SIG-M5 (cell line): ENCODE measurements around the gene WDR70.
"Not testable (repeated sequence)": the region's sequence is repeated elsewhere in the genome, so short reads cannot be mapped to it uniquely, and the experiment has no call there.

ENCODE experiments used
- DNase-seq: peaks from one replicate; lab custom pipeline; 2025; lab: John Stamatoyannopoulos, UW

The WDR70 gene

DNA sequence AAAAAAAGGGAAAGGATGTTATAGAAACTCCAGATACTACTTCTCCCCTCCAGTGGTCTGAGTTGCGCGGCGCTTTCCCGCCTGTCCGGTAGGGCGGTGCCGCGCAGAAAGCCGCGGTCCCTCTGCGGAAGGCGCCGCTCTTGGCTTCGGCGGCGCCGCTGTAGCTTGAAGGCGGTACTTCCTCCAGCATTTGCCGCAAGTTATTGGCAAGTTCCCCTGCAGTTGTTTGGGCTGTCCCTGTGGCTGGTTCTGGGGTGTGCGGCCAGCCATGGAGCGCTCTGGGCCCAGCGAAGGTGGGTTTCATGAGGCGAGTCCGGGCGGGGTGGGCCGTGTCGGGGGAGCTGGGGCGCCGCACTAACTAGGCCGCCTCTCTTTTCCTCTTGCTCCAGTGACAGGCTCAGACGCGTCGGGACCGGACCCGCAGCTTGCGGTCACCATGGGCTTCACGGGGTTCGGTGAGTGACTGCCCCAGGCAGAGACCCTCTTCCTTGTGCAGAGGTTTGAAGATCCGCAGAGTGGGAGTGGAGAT, at the start of gene WDR70:
TSS of gene WDR70 (plus strand) at position 219 of the 529 bp plus-strand sequence. CDS start at position 269, 50 bp downstream.
- peak; percentile 79 for DNase-seq

DNA sequence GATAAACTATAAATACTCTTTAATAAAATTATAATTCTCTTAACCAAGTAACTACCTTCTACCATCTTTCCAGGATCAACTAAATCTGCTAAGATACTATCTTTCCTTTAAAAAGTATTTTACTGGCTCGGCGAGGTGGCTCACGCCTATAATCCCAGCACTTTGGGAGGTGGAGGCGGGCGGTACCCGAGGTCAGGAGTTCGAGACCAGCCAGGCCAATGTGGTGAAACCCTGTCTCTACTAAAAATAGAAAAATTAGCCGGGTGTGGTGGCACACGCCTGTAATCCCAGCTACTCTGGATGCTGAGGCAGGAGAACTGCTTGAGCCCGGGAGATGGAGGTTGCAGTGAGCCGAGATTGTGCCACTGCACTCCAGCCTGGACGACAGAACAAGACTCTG, 44.4 kb upstream of the WDR70 start:
- not testable (repeated sequence) for DNase-seq

DNA sequence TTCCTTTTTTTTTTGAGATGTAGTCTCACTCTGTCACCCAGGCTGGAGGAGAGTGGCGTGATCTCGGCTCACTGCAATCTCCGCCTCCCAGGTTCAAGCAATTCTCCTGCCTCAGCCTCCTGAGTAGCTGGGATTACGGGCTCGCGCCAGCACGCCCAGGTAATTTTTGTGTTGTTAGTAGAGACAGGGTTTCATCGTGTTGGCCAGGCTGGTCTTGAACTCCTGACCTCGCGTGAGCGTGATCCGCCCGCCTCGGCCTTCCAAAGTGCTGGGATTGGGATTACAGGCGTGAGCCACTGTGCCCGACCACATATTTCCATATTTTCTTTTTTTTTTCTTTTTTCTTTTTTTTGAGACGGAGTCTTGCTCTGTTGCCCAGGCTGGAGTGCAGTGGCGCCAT, 36.4 kb upstream of the WDR70 start:
- DNase-seq: not testable (repeated sequence)

DNA sequence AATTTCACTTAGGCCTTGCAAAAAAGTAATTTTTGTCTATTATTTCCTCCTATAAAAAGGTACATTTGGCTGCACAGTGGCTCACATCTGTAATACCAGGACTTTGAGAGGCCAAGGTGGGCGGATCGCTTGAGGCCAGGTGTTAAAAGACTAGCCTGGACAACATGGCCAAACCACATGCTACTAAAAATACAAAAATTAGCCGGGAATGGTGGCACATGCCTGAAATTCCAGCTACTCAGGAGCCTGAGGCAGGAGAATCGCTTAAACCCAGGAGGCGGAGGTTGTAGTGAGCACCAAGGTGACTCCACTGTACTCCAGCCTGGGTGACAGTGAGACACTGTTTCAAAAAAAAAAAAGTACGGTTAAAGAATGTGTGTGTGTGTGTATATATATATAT, 24.0 kb upstream of the WDR70 start:
- DNase-seq: no peak

DNA sequence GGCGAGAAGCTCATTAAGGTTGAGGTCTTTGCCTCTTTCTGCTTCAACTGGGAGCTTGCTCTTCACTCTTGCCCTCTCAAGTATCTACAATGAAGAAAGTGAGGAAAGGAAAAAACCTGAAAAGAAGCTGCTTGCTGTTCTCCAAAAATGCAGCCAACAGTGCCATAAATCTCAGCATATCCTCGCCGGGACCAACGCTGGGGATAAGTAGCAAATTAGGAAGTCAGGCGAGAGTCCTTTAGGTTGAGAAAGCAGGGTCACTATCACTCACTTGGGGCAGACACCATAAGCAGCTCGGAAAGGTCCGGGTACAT, 8.6 kb upstream of the WDR70 start:
- DNase-seq: no peak

DNA sequence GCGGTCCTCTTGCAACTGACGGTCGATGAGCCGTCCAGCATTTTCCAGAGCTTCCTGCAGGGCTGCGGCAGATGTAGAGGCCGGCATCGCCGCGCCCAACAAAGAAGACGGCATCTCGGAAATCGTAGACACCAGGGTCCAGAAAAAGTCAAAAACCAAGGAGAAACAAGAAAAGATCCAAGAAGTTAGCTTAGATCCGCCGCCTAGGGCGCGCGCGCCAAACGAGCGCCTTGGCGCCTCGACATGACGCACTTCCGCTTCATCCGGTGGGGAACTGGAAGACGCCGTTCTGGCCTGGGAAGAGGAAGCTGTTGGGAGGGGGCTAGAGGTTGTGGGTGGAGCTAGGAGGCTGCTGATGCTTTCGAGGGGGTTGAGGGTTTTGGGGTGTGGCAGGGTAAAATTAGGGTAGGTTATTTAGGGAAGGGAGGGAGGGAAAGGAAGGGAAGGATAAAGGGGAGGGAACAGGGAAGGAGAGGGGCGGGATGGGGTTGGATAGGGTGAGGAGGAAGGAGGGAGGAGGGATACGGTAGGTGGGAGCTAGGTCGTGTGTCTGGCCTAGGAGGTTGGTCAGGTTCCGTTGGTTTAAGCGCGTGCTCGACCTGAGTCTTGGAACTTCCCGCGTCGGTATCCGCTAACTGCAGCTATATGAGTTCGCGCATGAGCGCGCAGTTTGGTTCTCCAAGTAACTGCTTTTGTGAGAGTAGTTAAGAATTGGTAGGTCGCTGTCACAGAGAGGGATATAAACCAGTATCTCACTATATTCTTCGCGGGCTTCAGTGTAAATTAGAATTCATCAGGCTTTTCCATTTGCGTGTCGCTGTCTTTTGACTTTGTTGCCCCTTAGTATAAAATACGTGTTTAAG, 8.0 kb upstream of the WDR70 start, which contains the start of gene NUP155:
TSS of gene NUP155 (minus strand) at position 243 of the 863 bp plus-strand sequence. CDS start at position 114, 129 bp downstream.
- peak; percentile 52 for DNase-seq

DNA sequence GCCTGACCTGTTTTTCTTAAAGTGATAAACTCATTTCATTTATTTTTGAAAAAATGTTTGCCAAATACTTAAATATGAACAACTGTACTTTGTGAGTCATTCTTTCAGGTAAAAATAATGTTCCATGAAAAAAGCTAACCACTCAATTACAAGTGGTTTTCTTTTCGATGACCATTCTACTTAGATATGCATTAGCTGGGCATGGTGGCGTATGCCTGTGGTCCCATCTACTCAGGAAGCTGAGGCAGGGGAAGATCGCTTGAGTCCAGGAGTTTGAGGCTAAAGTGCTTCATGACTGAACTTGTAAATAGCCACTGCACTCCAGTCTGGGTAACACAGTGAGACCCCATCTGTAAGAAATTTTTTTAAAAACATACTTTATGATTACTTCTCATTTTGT, 4.0 kb upstream of the WDR70 start:
- no peak for DNase-seq

DNA sequence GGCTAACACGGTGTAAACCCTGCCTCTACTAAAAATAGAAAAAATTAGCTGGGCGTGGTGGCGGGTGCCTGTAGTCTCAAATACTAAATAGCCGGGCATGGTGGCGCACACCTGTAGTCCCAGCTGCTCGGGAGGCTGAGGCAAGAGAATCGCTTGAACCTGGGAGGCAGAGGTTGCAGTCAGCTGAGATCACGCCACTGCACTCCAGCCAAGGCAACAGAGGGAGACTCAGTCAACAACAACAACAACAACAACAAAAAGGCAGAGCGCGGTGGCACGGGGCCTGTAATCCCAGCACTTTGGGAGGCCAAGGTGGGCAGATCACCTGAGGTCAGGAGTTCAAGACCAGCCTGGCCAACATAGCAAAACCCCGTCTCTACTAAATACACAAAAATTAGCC, 1.1 kb upstream of the WDR70 start:
- not testable (repeated sequence) for DNase-seq

DNA sequence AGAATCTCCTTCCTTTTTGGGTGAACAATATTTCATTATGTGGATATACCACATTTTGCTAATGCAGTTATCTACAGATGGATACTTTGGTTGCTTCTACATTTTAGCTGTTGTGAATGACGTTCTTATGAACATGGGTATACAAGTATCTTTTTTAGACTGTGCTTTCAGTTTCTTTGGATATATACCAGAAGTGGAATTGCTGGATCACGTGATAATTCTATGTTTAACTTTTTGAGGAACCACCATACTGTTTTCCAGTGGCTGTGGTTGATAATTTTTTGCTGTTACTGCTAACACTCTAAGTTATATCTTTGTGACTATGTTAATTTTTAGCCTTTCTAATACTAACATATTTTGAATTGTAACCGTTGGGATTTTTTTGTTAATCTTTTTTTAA, 12.5 kb downstream of the WDR70 start:
- no peak for DNase-seq

DNA sequence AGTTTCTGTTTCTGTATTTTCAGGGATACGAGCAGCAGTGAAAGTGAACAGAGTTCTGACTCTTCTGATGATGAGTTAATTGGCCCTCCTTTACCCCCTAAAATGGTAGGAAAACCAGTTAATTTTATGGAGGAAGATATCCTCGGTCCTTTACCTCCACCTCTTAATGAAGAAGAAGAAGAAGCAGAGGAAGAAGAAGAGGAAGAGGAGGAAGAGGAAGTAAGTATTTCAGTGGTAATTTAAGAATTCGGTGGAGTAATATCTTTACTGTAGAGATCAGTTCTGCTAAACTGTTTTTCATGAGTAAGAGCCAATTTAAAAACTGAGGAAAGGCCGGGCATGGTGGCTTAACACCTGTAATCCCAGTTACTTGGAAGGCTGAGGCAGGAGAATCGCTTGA, 17.2 kb downstream of the WDR70 start:
- no peak for DNase-seq

DNA sequence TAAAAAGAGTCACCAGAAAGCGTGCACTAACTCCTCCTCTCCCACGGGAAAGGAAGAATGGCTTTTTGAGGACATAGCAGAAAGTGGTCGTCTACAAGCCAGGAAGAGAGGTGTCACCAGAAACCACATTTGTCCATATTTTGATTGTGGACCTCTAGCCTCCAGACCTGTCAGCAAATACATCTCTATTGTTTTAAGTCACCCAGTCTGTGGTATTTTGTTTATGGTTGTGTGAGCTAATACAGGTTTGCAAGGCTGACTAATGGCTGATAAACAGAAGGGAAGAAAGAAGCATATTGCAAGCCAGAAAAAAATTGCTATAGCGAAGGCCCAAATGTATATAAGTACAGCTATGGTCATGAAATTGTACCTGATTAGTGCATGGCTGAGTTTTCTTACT, 21.4 kb downstream of the WDR70 start:
- DNase-seq: no peak

DNA sequence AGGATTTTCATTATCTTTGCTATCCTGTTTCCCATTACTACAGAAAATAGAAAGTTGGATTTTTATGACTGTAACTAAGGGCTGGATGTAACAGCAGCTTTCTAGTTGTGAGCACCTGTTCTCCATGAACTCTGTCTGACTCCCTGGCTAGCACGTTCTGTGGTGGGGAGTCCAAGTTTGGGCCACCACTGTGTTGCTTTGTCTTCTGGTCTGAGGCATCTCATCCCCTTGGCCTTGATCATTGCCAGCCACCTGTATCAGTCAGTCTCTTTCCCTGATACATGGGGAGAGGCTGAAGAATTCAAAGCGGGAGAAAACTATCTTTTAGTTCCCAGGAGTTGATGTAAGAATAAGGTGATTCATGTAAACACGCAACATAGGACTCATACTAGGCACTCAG, 33.4 kb downstream of the WDR70 start:
- DNase-seq: no peak

DNA sequence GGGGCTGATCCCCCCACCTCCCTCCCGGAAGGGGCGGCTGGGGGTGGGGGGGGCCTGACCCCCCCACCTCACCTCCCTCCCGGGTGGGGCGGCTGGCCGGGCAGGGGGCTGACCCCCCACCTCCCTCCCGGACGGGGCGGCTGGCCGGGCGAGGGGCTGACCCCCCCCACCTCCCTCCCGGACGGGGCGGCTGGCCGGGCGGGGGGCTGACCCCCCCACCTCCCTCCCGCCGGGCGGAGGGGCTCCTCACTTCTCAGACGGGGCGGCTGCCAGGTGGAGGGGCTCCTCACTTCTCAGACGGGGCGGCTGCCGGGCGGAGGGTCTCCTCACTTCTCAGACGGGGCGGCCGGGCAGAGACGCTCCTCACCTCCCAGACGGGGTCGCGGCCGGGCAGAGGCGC, 36.3 kb downstream of the WDR70 start:
- DNase-seq: not testable (repeated sequence)

DNA sequence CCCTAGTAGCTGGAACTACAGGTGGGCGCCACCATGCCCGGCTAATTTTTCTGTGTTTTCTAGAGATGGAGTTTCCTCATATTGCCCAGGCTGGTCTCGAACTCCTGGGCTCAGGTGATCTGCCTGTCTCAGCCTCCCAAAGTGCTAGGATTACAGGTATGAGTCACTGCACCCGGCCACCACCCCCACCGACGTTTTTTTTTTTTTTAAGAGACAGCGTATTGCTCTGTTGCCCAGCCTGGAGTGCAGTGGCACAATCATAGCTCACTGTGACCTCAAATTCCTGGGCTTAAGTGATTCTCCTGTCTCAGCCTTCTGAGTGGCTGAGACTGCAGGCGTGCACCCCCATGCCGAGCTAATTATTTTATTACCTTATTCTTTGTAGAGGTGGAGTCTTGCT, 38.2 kb downstream of the WDR70 start:
- DNase-seq: no peak

DNA sequence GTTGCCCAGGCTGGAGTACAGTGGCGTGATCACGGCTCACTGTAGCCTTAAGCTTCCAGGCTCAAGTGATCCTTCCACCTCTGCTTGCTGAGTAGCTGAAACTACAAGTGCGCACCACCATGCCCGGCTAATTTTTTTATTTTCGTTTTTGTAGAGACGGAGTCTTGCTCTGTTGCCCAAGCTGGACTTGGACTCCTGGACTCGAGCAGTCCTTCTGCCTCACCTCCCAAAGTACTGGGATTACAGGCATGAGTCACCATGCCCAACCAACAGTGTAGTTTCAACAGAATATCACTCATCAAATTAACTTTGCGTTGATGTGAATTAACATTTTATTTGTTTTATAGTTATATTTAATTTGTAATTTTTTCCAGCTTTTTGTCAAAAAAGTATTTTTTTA, 45.3 kb downstream of the WDR70 start:
- no peak for DNase-seq

DNA sequence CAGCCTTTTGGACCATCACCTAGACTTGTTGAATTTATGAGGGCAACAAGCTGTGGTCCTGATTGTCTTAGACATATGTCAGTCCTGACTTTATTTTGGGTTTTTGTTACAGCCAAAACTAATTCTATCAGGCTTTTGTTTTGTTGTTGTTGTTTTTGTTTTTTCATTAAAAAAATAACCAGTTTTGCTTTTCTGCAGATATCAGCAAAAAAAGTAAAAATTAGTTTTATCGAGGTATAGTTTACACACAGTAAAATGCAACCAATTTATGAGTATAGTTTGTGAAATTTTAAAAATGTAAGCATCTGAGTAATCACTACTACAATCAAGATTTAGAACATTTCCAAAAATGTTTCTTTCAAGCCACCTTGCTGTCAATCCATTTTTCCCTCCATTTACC, 48.9 kb downstream of the WDR70 start:
- DNase-seq: no peak

DNA sequence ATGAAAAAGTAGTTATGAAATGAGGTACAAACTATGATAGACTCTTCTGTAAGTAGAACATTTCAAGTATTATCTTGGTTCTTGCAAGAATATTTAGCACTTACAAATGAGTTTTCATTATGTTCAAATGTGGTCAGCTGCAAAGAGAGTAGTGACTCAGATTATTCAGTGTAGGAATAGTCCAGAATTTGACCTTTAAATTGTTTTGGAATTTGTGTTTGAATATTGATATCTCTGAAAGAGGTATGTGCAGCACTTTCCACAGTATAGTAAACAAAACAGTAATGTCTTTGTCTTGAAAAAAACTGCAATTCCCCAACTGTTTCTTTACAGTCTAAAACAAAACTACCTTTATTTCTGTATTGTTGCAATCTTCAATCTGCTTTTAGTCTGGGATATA, 56.1 kb downstream of the WDR70 start:
- DNase-seq: no peak

DNA sequence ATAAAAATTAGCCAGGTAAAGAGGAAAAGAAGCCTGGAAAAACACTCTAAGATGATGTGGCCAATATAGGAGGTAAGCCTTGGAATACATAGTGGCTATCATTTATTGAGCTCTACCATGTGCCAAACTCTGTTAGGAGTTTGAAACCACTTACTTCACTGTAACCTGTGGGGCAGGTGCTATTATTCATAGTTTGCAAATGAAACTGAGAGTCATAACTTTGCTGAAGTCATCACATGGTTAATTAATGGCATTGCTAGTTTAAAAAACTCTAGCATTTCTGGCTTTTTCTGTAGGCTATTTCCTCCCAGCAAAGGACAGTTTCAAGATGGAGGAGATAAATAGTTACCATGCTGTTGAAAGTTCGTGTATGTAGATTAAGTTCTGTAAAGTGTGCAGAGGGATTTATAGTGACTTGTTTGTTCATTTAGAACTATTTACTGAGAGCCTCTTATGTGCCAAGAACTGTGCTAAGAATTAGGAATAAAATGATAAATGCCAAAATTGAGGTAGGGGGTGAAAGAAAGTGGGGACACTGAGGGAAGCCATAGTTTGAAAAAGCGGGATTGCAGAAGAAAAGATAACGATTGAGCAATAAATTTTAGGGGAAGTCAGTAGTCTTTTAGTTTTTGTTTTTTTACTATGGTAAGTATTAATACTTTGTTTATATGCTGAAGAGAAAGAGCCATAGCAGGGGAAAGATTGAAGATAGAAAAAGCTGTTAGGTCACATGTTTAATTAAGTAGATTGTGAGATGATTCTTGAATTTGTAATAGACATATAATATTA, 57.2 kb downstream of the WDR70 start:
- no peak for DNase-seq

DNA sequence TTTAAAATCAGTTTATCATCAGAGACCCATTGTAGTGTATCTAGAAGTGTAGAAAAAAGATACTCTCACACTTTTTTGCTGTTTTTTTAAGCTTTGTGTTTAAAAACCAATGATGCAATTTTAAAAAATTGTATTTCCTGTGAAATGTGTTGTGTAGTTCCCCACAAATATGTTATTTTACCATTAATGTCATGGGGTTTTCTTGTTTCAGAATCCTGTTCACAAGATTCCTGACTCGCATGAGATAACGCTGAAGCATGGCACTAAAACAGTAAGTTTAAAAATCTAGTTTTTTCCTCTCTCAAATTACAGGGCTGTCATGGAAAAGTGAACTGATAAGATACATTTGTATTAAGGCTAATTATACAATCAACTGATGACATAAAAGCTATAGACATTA, 58.6 kb downstream of the WDR70 start:
- no peak for DNase-seq

DNA sequence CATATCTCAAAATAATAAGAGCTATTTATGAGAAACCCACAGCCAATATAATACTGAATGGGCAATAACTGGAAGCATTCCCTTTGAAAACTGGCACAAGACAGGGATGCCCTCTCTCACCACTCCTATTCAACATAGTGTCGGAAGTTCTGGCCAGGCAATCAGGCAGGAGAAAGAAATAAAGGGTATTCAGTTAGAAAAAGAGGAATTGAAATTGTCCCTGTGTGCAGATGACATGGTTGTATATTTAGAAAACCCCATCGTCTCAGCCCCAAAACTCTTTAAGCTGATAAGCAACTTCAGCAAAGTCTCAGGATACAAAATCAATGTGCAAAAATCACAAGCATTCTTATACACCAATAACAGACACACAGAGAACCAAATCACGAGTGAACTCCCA, 66.7 kb downstream of the WDR70 start:
- DNase-seq: not testable (repeated sequence)

DNA sequence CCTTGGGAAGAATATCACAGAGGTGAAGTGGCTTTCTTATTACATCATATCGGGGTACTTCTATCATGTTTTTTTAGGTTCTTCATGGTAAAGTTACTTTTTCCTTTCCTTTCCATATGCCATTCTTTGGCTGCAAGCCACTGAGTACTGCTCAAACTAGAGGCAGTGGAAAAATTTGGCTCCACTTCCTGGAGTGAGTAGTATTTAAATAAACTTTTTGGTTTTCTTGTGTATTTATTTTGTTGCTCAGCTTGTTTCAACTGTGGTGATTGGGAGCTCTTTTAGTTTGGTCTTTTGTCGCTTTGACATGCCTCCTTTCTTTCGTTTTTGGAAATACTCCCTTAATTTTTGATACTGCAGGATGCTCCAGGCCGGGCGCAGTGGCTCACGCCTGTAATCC, 69.8 kb downstream of the WDR70 start:
- no peak for DNase-seq

DNA sequence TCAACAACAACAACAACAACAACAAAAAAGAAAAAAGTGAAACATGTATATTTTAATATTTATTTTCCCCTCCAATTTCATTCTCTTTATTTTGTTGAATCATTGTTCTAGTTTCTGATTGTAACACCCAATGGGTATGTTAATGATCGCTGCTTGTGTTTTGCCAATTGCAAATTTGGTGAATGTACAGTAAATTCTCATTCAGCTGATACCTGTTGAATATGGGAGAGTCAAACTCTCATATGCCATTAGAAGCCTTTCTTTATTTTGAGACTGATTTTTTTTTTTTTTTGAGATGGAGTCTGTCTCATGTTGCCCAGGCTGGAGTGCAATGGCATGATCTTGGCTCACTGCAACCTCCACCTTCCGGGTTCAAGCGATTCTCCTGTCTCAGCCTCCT, 72.9 kb downstream of the WDR70 start:
- not testable (repeated sequence) for DNase-seq

DNA sequence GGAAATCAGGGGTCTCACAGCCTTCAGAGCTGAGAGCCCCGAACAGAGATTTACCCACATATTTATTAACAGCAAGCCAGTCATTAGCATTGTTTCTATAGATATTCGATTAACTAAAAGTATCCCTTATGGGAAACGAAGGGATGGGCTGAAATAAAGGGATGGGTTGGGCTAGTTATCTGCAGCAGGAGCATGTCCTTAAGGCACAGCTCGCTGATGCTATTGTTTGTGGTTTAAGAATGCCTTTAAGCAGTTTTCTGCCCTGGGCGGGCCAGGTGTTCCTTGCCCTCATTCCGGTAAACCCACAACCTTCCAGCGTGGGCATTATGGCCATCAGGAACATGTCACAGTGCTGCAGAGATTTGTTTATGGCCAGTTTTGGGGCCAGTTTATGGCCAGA, 74.1 kb downstream of the WDR70 start:
- DNase-seq: not testable (repeated sequence)
